ENCODE measurements around the gene PRKAR1A. TPM values are rescaled to one million over a fixed set of nuclear protein-coding genes. Genes with fewer than 3 reads are reported as not detected.

PRKAR1A gene
- total and polyA plus RNA-seq, 2 of the 8 experiments (the other 6 are each of a cell fraction or from before 2014, with no cell fraction given): 39.3 to 149 TPM

DNA sequence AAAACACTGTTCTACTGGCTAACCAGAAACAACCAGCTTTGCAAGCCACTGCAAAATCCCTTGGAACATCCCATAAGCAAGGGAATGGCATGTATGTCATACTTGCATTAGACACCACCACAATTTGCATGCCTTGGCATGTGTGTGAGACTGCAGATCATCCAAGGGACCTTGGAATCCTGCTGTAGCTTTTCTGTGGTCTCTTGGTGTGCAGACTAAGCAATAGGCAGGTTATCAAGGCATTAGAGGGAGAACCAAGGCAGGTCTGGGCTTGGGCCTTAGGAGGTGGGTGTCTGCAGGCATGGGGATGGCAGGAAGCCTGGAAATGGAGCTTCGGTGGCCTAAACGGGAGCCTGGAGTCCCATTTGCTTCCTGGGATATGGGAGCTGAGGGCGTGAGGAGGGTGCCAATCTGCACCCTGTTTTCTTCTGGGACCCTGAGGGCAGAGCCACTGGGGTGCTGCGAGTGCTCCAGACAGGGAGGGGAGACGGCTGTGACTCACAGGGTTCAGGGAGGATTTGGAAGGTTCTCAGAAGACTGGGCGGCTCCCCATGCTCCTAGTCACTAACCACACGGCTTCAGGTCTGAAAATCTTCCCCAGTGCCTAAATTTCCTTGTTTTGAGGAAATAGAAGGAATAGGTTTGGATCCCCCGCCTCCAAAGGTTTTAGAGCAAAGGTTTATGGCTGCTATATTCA is 52.3 kb downstream of the PRKAR1A start (continued):
- TF ChIP-seq, protein P1, sequence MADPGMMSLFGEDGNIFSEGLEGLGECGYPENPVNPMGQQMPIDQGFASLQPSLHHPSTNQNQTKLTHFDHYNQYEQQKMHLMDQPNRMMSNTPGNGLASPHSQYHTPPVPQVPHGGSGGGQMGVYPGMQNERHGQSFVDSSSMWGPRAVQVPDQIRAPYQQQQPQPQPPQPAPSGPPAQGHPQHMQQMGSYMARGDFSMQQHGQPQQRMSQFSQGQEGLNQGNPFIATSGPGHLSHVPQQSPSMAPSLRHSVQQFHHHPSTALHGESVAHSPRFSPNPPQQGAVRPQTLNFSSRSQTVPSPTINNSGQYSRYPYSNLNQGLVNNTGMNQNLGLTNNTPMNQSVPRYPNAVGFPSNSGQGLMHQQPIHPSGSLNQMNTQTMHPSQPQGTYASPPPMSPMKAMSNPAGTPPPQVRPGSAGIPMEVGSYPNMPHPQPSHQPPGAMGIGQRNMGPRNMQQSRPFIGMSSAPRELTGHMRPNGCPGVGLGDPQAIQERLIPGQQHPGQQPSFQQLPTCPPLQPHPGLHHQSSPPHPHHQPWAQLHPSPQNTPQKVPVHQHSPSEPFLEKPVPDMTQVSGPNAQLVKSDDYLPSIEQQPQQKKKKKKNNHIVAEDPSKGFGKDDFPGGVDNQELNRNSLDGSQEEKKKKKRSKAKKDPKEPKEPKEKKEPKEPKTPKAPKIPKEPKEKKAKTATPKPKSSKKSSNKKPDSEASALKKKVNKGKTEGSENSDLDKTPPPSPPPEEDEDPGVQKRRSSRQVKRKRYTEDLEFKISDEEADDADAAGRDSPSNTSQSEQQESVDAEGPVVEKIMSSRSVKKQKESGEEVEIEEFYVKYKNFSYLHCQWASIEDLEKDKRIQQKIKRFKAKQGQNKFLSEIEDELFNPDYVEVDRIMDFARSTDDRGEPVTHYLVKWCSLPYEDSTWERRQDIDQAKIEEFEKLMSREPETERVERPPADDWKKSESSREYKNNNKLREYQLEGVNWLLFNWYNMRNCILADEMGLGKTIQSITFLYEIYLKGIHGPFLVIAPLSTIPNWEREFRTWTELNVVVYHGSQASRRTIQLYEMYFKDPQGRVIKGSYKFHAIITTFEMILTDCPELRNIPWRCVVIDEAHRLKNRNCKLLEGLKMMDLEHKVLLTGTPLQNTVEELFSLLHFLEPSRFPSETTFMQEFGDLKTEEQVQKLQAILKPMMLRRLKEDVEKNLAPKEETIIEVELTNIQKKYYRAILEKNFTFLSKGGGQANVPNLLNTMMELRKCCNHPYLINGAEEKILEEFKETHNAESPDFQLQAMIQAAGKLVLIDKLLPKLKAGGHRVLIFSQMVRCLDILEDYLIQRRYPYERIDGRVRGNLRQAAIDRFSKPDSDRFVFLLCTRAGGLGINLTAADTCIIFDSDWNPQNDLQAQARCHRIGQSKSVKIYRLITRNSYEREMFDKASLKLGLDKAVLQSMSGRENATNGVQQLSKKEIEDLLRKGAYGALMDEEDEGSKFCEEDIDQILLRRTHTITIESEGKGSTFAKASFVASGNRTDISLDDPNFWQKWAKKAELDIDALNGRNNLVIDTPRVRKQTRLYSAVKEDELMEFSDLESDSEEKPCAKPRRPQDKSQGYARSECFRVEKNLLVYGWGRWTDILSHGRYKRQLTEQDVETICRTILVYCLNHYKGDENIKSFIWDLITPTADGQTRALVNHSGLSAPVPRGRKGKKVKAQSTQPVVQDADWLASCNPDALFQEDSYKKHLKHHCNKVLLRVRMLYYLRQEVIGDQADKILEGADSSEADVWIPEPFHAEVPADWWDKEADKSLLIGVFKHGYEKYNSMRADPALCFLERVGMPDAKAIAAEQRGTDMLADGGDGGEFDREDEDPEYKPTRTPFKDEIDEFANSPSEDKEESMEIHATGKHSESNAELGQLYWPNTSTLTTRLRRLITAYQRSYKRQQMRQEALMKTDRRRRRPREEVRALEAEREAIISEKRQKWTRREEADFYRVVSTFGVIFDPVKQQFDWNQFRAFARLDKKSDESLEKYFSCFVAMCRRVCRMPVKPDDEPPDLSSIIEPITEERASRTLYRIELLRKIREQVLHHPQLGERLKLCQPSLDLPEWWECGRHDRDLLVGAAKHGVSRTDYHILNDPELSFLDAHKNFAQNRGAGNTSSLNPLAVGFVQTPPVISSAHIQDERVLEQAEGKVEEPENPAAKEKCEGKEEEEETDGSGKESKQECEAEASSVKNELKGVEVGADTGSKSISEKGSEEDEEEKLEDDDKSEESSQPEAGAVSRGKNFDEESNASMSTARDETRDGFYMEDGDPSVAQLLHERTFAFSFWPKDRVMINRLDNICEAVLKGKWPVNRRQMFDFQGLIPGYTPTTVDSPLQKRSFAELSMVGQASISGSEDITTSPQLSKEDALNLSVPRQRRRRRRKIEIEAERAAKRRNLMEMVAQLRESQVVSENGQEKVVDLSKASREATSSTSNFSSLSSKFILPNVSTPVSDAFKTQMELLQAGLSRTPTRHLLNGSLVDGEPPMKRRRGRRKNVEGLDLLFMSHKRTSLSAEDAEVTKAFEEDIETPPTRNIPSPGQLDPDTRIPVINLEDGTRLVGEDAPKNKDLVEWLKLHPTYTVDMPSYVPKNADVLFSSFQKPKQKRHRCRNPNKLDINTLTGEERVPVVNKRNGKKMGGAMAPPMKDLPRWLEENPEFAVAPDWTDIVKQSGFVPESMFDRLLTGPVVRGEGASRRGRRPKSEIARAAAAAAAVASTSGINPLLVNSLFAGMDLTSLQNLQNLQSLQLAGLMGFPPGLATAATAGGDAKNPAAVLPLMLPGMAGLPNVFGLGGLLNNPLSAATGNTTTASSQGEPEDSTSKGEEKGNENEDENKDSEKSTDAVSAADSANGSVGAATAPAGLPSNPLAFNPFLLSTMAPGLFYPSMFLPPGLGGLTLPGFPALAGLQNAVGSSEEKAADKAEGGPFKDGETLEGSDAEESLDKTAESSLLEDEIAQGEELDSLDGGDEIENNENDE (IDR thresholded peaks at IDR 0.05; ENCODE audit: insufficient replicate concordance, low read length): no peak
- TF ChIP-seq KDM5A (IDR thresholded peaks at IDR 0.05; ENCODE audit: low read length): no peak
- TF ChIP-seq CHD2 (IDR thresholded peaks at IDR 0.05; ENCODE audit: low read length): no peak
- no peak for TF ChIP-seq CBX5 (IDR thresholded peaks at IDR 0.05; ENCODE audit: low read depth, low read length)
- no peak for TF ChIP-seq CTBP2 (IDR thresholded peaks at IDR 0.05; ENCODE audit: borderline replicate concordance, insufficient read depth, insufficient read length, low read length)
- TF ChIP-seq RBBP5 (IDR thresholded peaks at IDR 0.05; ENCODE audit: borderline replicate concordance, low read depth, low read length): no peak
- no peak for TF ChIP-seq TBP (IDR thresholded peaks at IDR 0.05; ENCODE audit: low read depth, low read length)
- TF ChIP-seq, protein P2, sequence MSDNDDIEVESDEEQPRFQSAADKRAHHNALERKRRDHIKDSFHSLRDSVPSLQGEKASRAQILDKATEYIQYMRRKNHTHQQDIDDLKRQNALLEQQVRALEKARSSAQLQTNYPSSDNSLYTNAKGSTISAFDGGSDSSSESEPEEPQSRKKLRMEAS (IDR thresholded peaks at IDR 0.05): no peak
- TF ChIP-seq BCL11A (IDR thresholded peaks at IDR 0.05; ENCODE audit: low read depth in 2 of 2, low read length in 2 of 2): no peak
- no peak for TF ChIP-seq KDM4A (IDR thresholded peaks at IDR 0.05; ENCODE audit: low read depth, low read length, severe bottlenecking)
- no peak for TF ChIP-seq TAF1 (IDR thresholded peaks at IDR 0.05; ENCODE audit: low read depth, low read length)
